ENCODE measurements around the gene ADGRB2.

The ADGRB2 gene

DNA sequence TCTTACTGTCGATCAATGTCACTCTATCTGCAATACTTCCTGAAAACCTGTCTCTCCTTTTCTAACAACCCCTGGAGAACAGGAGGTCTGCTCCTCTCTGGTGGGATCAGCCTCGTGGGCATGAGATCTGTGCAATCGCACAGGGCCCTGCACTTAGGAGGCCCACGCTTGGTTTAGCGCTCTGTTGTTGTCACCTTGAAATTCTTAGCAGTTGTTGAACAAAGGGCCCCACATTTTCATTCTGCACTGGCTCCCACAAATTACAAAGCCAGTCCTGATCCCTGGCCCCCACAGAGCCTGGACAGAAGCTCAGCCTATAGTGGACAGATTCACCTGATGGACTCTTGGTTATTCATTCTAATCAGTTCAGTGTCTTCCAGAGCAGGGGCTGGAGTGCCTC, 33.1 kb upstream of the ADGRB2 start:
- DNase-seq = no peak
- in situ Hi-C loops (cut with HindIII; ENCODE audit: low pct_ligation_motif_present, low pct_unique_long_range_greater_than_20kb, low sequenced_read_pairs) = no loop called here

DNA sequence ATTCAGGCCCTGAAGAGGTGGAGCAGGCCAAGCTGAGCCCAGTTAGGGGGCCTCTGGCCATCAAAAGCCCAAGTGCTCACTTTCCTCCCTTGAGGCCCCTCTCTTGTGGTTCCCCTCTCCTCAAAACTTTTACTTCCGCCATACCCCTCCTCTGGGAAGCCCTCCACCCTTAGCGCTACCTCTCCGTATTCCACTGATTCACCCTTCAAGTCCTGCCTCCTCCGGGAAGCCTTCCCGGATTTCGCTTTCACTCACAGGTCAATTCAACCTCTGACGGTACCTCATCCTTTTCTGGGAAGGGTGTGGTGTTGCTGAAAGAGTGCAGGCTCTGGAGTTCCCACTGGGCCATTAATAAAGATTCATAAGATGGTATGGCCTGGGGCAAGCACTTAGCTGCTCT, 32.6 kb upstream of the ADGRB2 start:
- in situ Hi-C loops (cut with HindIII; ENCODE audit: low pct_ligation_motif_present, low pct_unique_long_range_greater_than_20kb, low sequenced_read_pairs) = no loop called here
- no peak for DNase-seq

DNA sequence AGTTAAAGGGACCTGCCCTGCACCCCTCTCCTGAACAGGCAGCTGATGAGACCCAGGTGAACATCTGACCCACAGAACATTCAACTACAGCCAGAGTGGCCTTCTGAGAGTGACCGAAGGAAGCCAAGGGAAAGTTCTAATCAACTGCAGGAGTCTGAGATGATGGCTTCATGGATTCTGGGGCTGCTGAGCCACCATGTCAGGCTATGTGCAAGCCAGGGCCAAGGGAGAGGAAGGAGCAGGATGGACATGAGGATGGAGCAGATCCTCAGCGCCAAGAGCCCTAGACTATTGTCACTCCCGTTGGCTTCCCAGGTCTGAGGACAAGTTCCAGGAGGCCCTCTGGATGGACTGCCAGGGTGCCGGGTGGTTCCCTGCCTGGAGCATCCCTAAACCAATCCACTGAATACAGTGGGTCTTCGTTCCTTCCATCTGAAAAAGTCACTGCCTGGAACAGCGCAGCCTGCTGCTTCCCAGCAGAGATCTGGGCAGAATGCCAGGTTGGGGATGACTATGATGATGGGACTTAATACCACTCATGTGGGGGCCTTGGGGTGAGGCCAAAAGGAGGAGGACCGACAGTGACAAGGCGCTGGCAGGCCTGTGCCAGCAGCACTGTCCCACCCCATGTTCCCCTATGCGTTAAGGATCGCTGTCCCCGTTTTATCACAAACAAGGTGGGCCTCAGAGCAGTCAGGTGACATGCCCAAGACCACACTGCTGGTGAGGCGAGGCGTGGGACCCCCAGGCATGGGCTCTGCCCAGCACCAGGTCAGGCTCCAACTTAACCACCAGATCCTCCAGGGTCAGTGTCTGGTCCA, 31.9 kb upstream of the ADGRB2 start:
- in situ Hi-C loops (cut with HindIII; ENCODE audit: low pct_ligation_motif_present, low pct_unique_long_range_greater_than_20kb, low sequenced_read_pairs) = no loop called here
- peak; percentile 19 for DNase-seq

DNA sequence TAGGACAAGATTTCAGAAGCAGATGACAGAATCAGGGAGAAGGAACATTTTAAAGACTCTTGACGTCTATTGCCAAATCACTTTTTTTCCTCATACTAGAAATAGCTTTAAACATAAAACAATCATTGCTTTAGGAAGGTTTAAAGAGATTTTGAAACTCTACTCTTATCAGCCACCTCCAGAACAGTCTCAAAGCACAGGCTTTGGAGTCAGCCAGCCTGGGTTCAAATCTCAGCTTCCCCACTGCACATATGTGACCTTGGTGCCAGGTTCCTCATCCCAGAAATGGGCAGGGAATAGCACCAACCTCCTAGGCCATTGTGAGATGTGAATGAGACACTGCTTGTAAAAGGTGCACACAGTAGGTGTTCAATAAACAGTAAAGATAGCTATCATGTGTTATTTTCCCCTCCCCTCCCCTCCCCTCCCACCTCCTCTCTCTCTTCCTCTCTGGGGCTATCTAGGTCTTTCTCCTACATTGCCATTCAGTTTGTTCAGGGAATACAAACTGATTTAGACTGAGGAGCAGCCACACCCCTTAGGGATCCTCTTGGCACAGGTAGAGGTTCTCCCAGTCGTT, 31.0 kb upstream of the ADGRB2 start:
- in situ Hi-C loops (cut with HindIII; ENCODE audit: low pct_ligation_motif_present, low pct_unique_long_range_greater_than_20kb, low sequenced_read_pairs) = no loop called here
- DNase-seq = no peak

DNA sequence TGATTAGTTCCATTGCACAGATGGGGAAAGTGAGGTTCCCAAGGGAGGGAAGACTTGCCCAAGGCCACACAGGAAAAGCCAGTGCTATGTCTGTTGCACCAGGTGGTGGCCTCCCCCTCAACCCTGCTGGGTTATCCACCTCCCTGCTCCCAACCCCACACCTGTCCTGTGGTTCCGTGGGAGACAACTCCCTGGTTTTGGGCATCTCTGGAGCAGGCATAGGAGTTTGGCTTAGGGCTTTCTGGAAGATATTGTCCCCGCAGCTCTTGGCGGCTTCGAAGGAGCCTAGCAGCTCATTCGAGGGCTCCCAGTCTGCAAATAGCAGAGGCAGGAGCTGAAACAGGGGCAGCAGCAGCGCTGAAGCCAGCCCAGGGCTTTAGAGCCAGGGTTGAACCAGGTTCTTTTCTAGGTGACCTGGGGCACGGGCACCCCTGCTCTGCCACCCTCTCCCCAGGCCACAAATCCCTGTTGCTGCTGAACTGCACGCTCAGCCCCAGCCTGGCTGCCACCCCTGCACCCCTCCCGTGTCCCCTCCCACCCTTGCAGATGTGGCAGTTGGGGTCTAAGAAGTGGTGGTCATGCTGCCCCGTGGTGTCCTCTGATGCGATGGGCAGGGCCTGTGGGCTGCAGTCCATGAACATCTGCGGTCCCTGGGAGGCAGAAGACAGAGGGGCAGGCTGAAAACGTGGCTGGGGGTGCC, 29.6 kb upstream of the ADGRB2 start:
- in situ Hi-C loops (cut with HindIII; ENCODE audit: low pct_ligation_motif_present, low pct_unique_long_range_greater_than_20kb, low sequenced_read_pairs) = no loop called here
- no peak for DNase-seq

GRCh38 chr1:31793086-31793485, 28.9 kb upstream of the ADGRB2 start:
- in situ Hi-C loops (cut with HindIII; ENCODE audit: low pct_ligation_motif_present, low pct_unique_long_range_greater_than_20kb, low sequenced_read_pairs) = no loop called here
- no peak for DNase-seq

- in situ Hi-C loops (cut with HindIII; ENCODE audit: low pct_ligation_motif_present, low pct_unique_long_range_greater_than_20kb, low sequenced_read_pairs) = no loop called here
- no peak for DNase-seq
Observed at GRCh38 chr1:31792541-31792940, 28.4 kb upstream of the ADGRB2 start.

GRCh38 chr1:31792116-31792515, 28.0 kb upstream of the ADGRB2 start:
- in situ Hi-C loops (cut with HindIII; ENCODE audit: low pct_ligation_motif_present, low pct_unique_long_range_greater_than_20kb, low sequenced_read_pairs) = no loop called here
- no peak for DNase-seq

DNA sequence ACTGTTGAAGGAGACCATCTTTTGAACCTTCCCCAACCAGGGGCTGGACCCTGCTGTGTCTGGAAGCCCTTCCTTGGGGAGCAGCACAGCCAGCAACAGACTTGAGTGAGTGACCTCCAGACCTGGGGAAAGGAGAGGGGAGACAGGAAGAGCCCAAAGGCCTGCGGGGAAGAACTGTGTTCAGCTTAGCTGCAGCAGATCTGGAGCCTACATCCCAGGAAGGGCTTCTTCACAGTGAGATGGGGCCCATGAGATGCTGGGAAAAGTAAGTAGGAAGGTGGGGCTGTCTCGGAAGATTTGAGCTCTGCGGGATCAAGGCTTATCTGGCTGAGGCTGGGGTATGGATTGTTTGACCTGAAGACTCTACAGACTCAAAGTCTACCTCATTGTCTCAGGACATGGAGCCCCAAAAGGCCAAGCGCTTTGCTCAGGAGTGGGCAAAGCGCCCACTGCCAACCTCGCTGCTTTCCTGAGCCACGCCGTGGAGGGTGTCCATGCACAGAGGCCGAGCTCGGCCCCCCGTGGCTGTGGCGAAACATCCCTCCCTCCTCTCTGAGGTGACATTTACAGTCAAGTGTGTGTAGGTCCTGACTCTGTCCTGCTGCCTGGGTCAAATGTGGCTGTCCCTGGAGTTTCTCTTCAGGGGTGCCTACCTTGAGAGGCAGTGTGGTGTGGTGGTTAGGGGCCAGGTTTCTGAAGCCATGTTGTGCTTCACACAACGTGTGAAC, 27.2 kb upstream of the ADGRB2 start:
- DNase-seq = no peak
- in situ Hi-C loops (cut with HindIII; ENCODE audit: low pct_ligation_motif_present, low pct_unique_long_range_greater_than_20kb, low sequenced_read_pairs) = no loop called here

DNA sequence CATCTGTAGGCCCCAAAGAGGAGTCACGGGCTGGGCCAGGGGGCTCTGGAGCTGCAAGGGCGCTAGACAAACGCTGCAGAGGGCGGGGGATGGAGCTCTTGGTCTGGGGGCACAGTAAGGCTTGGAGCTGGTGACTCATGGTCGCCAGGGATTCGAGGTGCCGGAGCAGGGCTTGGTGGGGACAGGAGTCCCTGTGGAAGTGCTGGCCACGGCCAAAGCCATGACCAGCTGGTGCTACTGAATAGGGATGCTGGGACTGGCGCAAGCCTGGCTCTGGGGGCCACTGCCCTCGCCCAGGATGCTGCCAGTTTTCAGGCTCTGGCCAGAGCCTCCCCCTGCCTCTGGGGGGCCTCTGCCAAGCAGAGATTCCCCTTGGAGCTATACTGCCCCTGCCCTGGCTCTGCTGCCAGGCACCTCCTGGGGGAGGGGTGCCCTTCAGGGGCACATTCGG, 26.5 kb upstream of the ADGRB2 start:
- in situ Hi-C loops (cut with HindIII; ENCODE audit: low pct_ligation_motif_present, low pct_unique_long_range_greater_than_20kb, low sequenced_read_pairs) = no loop called here

DNA sequence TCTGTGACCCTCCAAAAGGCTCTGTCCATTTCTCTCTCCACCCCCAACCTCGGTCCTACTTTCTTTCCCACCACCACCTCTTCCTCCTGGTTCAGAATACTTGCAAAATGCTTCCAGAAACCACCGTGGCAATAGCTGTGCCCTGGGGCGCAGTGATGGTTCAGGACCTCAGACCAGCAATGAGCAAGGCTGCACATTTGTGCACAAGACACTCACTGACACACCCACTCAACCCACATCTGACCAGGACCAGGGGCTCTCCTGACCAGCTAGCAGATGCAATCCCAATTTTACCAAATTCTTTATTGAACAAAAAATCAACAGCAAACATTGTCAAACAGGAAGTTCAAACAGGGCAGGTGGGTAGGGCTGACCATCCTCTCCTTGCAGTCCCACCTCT, 26.0 kb upstream of the ADGRB2 start:
- DNase-seq = no peak
- in situ Hi-C loops (cut with HindIII; ENCODE audit: low pct_ligation_motif_present, low pct_unique_long_range_greater_than_20kb, low sequenced_read_pairs) = no loop called here

More for the DNA sequence above, 26.5 kb upstream of the ADGRB2 start:
- no peak for DNase-seq

GRCh38 chr1:31789259-31790065, 25.3 kb upstream of the ADGRB2 start:
- in situ Hi-C loops (cut with HindIII; ENCODE audit: low pct_ligation_motif_present, low pct_unique_long_range_greater_than_20kb, low sequenced_read_pairs) = no loop called here
- peak; percentile 86 for DNase-seq

- in situ Hi-C loops (cut with HindIII; ENCODE audit: low pct_ligation_motif_present, low pct_unique_long_range_greater_than_20kb, low sequenced_read_pairs) = no loop called here
- peak; percentile 47 for DNase-seq
Observed at GRCh38 chr1:31788825-31789256, 24.7 kb upstream of the ADGRB2 start.

DNA sequence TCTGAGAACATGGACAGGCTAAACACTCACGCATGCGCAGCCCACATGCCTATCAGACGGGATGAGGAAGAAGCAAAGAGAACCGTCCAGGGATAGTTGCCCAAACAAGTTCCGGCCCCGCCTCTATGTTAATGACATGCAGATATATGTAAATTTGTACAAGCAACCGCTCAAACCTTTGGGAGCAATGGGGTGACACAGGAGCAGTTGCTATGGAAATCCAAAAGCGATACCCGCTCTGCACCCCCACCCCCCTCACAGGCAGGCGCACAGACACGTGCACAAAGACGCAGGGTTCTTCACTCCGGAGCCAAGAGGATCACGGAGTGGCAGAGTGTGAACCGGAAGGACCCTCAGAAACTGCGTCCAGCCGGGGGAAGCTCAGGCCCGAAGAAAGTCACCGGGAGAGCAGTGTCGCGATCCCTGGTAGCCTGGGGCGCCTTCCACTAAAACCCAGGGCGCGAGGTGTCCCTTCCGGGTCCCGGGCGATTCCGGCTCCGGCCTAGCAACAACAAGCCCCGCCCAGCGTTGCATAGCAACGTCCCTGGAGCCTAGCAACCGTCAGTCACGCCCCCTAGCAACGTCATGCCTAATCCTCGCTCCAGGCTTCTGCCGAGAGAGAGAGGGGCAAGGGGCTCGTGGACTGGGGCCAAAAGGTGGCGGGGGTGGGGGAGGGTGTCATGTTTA, 24.1 kb upstream of the ADGRB2 start:
- in situ Hi-C loops (cut with HindIII; ENCODE audit: low pct_ligation_motif_present, low pct_unique_long_range_greater_than_20kb, low sequenced_read_pairs) = no loop called here
- peak; percentile 86 for DNase-seq

DNA sequence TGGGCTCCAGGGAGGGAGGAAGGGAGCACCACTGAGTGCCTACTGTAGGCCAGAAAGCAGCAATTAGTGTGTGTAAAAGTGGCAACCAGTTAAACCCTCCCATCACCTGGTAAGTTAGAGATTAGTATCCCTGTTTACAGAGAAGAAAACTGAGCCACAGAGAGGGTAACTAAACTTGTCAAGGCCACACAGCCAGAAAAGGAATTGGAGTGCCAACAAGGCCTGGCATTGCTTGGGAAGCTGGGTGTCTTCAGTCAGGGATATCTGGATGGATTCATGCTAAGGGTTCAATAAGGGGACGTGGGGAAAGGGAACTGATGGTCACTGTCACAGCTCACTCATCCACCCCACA, 23.6 kb upstream of the ADGRB2 start:
- in situ Hi-C loops (cut with HindIII; ENCODE audit: low pct_ligation_motif_present, low pct_unique_long_range_greater_than_20kb, low sequenced_read_pairs) = no loop called here
- DNase-seq = no peak

DNA sequence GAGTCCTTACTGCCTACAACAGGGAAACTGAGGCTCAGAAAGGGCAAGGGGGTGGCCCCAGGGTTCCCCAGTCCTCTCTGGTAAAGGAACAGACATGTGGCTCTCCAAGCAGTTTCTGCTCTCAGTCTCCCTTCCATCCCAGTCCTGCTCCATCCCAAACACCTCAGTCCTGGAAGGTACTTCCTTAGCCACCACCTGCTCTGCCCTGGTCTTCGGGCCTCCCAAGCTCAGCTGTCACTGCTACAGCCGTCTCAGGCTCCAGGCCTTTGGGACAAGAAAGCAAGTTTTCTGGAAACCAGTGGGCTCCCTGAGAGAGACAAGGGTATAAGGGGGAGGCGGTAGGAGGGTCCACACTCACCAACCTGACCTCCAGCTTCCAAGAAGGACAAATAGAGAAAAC, 23.1 kb upstream of the ADGRB2 start:
- in situ Hi-C loops (cut with HindIII; ENCODE audit: low pct_ligation_motif_present, low pct_unique_long_range_greater_than_20kb, low sequenced_read_pairs) = no loop called here
- no peak for DNase-seq

DNA sequence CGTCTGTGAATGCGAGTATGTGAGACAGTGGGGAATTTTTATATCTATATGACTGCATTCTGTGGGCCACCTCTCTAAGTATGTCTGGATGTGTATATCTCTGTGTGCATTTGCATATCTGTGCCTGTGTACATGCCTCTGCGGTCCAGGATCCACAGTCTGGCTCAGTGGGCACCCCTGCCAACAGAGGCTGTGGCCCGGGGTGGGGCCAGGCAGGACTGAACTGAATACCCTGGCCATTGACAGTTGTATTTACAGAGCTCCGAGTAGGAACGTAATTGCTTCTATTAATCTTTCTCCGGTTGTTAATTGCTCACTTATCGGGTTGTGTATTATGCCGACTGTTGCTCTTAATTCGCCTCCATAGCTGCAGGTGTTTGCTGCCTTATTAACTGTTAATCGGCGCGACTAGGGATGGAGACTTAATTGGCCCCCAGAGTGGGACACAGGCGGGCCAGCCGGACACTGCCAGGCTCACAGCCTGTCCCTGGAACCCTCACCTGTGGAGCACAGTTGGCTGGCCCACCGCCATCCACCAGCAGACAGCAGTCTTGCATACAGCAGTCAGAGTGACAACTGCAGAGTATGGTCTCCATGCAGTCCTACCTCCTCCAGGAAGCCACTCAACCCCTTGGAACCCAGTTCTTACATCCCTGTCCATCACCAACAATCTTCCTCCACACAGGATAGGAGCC, 22.4 kb upstream of the ADGRB2 start:
- in situ Hi-C loops (cut with HindIII; ENCODE audit: low pct_ligation_motif_present, low pct_unique_long_range_greater_than_20kb, low sequenced_read_pairs) = no loop called here
- no peak for DNase-seq
